SK-N-SH (cell line): ENCODE measurements around the gene WDR88.

Experiments used
- CTCF ChIP-seq: fragments of 200-600 bp; sonication (generic); IDR thresholded peaks from 2 replicates; pipeline ENCODE4 v1.6.1; 2017; ENCODE audit warnings: antibody characterized with exemption, mild to moderate bottlenecking, moderate library complexity
- MEF2A ChIP-seq: IDR thresholded peaks from 2 replicates; pipeline ENCODE4 v1.4.0; 2012; ENCODE audit warnings: low read depth, borderline replicate concordance
- NFIC ChIP-seq: IDR thresholded peaks from 2 replicates; pipeline ENCODE4 v1.4.0; 2012; ENCODE audit warnings: borderline replicate concordance
- POLR2AphosphoS5 ChIP-seq: IDR thresholded peaks from 2 replicates; pipeline ENCODE4 v1.6.1; 2012; ENCODE audit warnings: low read depth, low read length
- RCOR1 ChIP-seq: fragments of 150-350 bp; IDR thresholded peaks from 2 replicates; pipeline ENCODE4 v1.6.1; 2017; ENCODE audit warnings: antibody characterized with exemption, low read length
- RFX5 ChIP-seq: IDR thresholded peaks from 2 replicates; pipeline ENCODE4 v1.6.1; 2012; ENCODE audit warnings: mild to moderate bottlenecking, improper control_type of control experiment, low read length
- SIN3A ChIP-seq: IDR thresholded peaks from 2 replicates; pipeline ENCODE4 v1.6.1; 2012; ENCODE audit warnings: low read depth, mild to moderate bottlenecking, low read length, moderate library complexity, borderline replicate concordance
- SMC3 ChIP-seq: IDR thresholded peaks from 2 replicates; pipeline ENCODE4 v1.6.1; 2012; ENCODE audit warnings: low read depth, low read length, improper control_type of control experiment
- TCF12 ChIP-seq: IDR thresholded peaks from 2 replicates; pipeline ENCODE4 v1.4.0; 2012

DNA sequence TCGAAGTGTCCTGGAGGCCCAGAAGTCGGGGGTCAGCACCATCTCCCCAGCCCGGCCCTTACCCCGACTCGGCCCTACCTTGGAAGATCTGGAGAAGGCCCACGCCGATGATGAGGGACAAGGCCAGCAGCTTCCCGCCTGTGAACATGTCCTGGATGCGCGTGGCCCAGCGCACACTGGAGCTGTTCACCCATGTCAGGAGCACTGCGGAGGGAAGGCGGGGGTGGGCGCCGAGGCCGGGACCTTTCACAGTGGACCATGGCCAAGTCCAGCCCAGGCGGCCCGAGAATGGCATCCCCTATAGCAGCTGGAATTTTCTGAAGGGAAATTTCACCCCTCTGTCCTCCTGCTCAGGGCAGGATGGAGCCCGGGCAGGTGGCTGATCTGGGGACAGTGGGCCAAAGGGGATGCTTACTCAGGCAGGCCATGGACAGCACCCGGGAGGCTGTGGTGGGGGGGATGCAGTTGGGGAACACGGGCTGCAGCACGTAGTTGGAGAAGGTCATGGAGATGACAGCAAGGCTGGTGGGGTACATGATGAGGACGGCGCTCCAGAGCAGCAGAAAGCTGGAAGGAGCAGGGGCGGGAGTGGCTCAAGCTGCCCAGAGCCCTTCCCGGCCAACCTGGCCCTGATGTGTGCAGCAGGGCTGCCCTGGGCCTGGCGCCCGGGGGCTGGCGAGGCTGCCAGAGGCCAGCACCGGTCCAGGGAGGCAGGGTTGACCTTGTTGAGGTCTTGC is 80.7 kb downstream of the WDR88 start:
- TF ChIP-seq SMC3 (no peak), RFX5 (no peak), CTCF (no peak), MEF2A (no peak), TCF12 (no peak), RCOR1 (no peak), NFIC (no peak), SIN3A (no peak), POLR2AphosphoS5 (no peak)
